Breast epithelium (tissue), 3 donors: ENCODE data around the gene ZSWIM8.

Experiments
- CTCF ChIP-seq, 3 donors: fragments of 450-650 bp; IDR thresholded peaks; one replicate each; pipeline ENCODE4 v1.5.1; 2016 to 2017; ENCODE audit warnings: antibody characterized with exemption in 3 of 3, mild to moderate bottlenecking in 3 of 3, moderate library complexity in 3 of 3
- POLR2A ChIP-seq: fragments of 450-650 bp; IDR thresholded peaks from one replicate; pipeline ENCODE4 v1.6.1; 2016; ENCODE audit warnings: antibody characterized with exemption, mild to moderate bottlenecking, moderate library complexity
- POLR2AphosphoS5 ChIP-seq, 3 donors: sonication (generic); formaldehyde crosslinking; IDR thresholded peaks; one replicate each; pipeline ENCODE4 v1.6.1; 2017; ENCODE audit warnings: antibody characterized with exemption in 3 of 3

- TF ChIP-seq CTCF (IDR thresholded peaks at IDR 0.05) (no peak), POLR2A (no peak), POLR2AphosphoS5 (IDR thresholded peaks at IDR 0.05) (no peak)
Observed at GRCh38 chr10:73827346-73828089, 42.1 kb downstream of the ZSWIM8 start.
